ENCODE measurements around the gene SCN9A.

- TF ChIP-seq CTCF (conservative IDR thresholded peaks at IDR 0.05), result no peak
- no peak for TF ChIP-seq EZH2 (IDR thresholded peaks at IDR 0.05; ENCODE audit: low read depth)
Observed at GRCh38 chr2:166230024-166230723, 145.6 kb downstream of the SCN9A start.

All from PC-9 (cell line).